Heart left ventricle (tissue), 13 donors: ENCODE data around the gene PPID.

Experiments
- POLR2A ChIP-seq, 2 donors: fragments of 450-650 bp; IDR thresholded peaks; one replicate each; pipeline ENCODE4 v1.6.1; 2017; ENCODE audit warnings: antibody characterized with exemption in 2 of 2, mild to moderate bottlenecking in 2 of 2, moderate library complexity in 2 of 2
- TF ChIP-seq, protein P1 (sequence below), 12 donors: fragments of 200-600 bp; sonication (generic) in 4 of 12; IDR thresholded peaks; one replicate each; pipeline versions ENCODE4 v1.5.0 to v1.8.0; 2018 to 2022; ENCODE audit warnings: antibody characterized with exemption in 12 of 12, mild to moderate bottlenecking in 5 of 12
- donor health status: ischemic (EF 13 %, LVEDD 7.1; RV severe dilation, severe dysfunction).
- donor health status: DM: no; HTN: yes; CAD: no.
- donor health status: DM: no; HTN: no; CAD: no.
- donor health status: ischemic (EF 25% LVEDD 6.9; RV normal size, moderate dysfunction).
- donor health status: ischemic (EF 25% LVEDD 5.7; RV mildly dilated, moderate dysfunction).
- donor health status: ischemic (EF 35%, LVEDD 5.7; RV mildly dilated, moderate dysfunction).
- donor health status: nonischemic (EF 11% LVEDD 7.7; RV severe dilation, severe dysfunction).
- donor health status: DM: yes; HTN: yes; CAD: no.
- donor health status: PGD.
- donor health status: ischemic (EF 29% LVEDD 5.4; RV normal size, mild dysfunction).
- donor health status: nonischemic (EF 23%, LVEDD 6.1; RV moderate dilation, normal function).

DNA sequence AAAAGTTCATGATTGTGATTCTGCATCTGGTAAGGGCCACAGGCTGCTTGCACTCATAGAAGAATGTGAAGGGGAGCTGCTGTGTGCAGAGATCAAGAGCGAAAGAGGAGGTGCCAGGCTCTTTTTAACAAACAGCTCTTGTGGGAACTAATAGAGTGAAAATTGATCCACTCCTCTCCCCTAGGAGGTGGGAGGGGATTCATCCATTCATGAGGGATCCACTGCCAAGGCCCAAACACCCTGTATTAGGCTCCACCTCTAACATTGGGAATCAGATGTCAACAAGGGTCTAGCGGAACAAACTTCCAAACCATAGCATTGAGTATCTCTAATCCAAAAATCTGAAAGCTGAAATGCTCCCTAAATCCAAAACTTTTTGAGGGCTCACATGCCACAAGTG lies 16.4 kb upstream of the PPID start:
- TF ChIP-seq, protein P1, sequence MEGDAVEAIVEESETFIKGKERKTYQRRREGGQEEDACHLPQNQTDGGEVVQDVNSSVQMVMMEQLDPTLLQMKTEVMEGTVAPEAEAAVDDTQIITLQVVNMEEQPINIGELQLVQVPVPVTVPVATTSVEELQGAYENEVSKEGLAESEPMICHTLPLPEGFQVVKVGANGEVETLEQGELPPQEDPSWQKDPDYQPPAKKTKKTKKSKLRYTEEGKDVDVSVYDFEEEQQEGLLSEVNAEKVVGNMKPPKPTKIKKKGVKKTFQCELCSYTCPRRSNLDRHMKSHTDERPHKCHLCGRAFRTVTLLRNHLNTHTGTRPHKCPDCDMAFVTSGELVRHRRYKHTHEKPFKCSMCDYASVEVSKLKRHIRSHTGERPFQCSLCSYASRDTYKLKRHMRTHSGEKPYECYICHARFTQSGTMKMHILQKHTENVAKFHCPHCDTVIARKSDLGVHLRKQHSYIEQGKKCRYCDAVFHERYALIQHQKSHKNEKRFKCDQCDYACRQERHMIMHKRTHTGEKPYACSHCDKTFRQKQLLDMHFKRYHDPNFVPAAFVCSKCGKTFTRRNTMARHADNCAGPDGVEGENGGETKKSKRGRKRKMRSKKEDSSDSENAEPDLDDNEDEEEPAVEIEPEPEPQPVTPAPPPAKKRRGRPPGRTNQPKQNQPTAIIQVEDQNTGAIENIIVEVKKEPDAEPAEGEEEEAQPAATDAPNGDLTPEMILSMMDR (IDR thresholded peaks at IDR 0.05) = no peak
- no peak for TF ChIP-seq POLR2A (IDR thresholded peaks at IDR 0.05)
